Hepatocyte (in vitro differentiated cells): ENCODE data around the gene ZGLP1. TPM values are rescaled to one million over a fixed set of nuclear protein-coding genes. Genes with fewer than 3 reads are reported as not detected.
A peak's percentile ranks its signal among the peaks of the same experiment; 100 is the strongest.

Experiments
- DNase-seq: peaks from one replicate; pipeline ENCODE4 v3.0.0-alpha.2; 2016; ENCODE audit warnings: low spot score
- H2AFZ ChIP-seq: fragments of 200-600 bp; sonication (generic); 2 replicates; pipeline ENCODE4 v1.6.0; 2016; ENCODE audit warnings: antibody characterized with exemption, mild to moderate bottlenecking
- H3K27ac ChIP-seq: fragments of 200-600 bp; sonication (generic); 2 replicates; pipeline ENCODE4 v1.5.1; 2016; ENCODE audit warnings: mild to moderate bottlenecking
- H3K27me3 ChIP-seq: fragments of 200-600 bp; sonication (generic); 2 replicates; pipeline ENCODE4 v1.6.1; 2016
- H3K36me3 ChIP-seq: fragments of 200-600 bp; sonication (generic); replicated peaks from 2 replicates; pipeline ENCODE4 v1.5.1; 2016; ENCODE audit warnings: low read depth; ENCODE audit not compliant: insufficient read depth
- H3K4me1 ChIP-seq: fragments of 200-600 bp; sonication (generic); 2 replicates; pipeline ENCODE4 v1.5.1; 2016; ENCODE audit warnings: mild to moderate bottlenecking, moderate library complexity; ENCODE audit not compliant: insufficient read depth
- H3K4me2 ChIP-seq: fragments of 200-600 bp; sonication (generic); 2 replicates; pipeline ENCODE4 v1.6.0; 2016
- H3K4me3 ChIP-seq: fragments of 200-600 bp; sonication (generic); 2 replicates; pipeline ENCODE4 v1.5.1; 2016; ENCODE audit warnings: mild to moderate bottlenecking
- H3K79me2 ChIP-seq: fragments of 200-600 bp; sonication (generic); 2 replicates; pipeline ENCODE4 v1.6.0; 2017; ENCODE audit warnings: mild to moderate bottlenecking
- H3K9me2 ChIP-seq: fragments of 200-600 bp; sonication (generic); replicated peaks from 2 replicates; pipeline ENCODE4 v1.6.0; 2017; ENCODE audit warnings: mild to moderate bottlenecking; ENCODE audit not compliant: insufficient read depth
- H3K9me3 ChIP-seq: fragments of 200-600 bp; sonication (generic); 2 replicates; pipeline ENCODE4 v1.5.1; 2016; ENCODE audit warnings: low read depth, mild to moderate bottlenecking
- H4K20me1 ChIP-seq: fragments of 200-600 bp; sonication (generic); 2 replicates; pipeline ENCODE4 v1.6.0; 2016; ENCODE audit warnings: mild to moderate bottlenecking; ENCODE audit not compliant: insufficient read depth, poor library complexity, severe bottlenecking
- CTCF ChIP-seq: fragments of 200-600 bp; sonication (generic); IDR thresholded peaks from 2 replicates; pipeline ENCODE4 v1.5.1; 2016; ENCODE audit warnings: antibody characterized with exemption, mild to moderate bottlenecking; ENCODE audit not compliant: poor library complexity
- EZH2 ChIP-seq: fragments of 200-600 bp; sonication (generic); IDR thresholded peaks from 2 replicates; pipeline ENCODE4 v1.6.1; 2016; ENCODE audit warnings: antibody characterized with exemption, mild to moderate bottlenecking, borderline replicate concordance
- EZH2phosphoT487 ChIP-seq: fragments of 200-600 bp; sonication (generic); IDR thresholded peaks from one replicate; pipeline ENCODE4 v1.6.1; 2018; ENCODE audit warnings: antibody characterized with exemption, mild to moderate bottlenecking, low read depth, moderate library complexity; ENCODE audit not compliant: unreplicated experiment, severe bottlenecking
- WGBS: methylation state at CpG from one replicate; pipeline ENCODE4 v1.1.6; 2016; ENCODE audit warnings: low lambda C conversion rate; ENCODE audit errors: missing lambda C conversion rate; 5-methylcytosine and 5-hydroxymethylcytosine counted together
- polyA plus RNA-seq: library from polyadenylated mRNA; unstranded; fragments of >200 nt; fragmentation: Nextera tagmentation; extraction: Ambion mirVana; gene quantifications from 2 replicates; pipeline ENCODE4 v1.2.1, GENCODE V29; 2016
- total RNA-seq: library from RNA; depleted of rRNA; stranded (reverse); fragments of >200 nt; gene quantifications from 2 replicates; pipeline ENCODE4 v1.2.3, GENCODE V29; 2014

The ZGLP1 gene
- total and polyA plus RNA-seq, 2 experiments from 2014 or later, result 2.6 to 10.3 TPM

DNA sequence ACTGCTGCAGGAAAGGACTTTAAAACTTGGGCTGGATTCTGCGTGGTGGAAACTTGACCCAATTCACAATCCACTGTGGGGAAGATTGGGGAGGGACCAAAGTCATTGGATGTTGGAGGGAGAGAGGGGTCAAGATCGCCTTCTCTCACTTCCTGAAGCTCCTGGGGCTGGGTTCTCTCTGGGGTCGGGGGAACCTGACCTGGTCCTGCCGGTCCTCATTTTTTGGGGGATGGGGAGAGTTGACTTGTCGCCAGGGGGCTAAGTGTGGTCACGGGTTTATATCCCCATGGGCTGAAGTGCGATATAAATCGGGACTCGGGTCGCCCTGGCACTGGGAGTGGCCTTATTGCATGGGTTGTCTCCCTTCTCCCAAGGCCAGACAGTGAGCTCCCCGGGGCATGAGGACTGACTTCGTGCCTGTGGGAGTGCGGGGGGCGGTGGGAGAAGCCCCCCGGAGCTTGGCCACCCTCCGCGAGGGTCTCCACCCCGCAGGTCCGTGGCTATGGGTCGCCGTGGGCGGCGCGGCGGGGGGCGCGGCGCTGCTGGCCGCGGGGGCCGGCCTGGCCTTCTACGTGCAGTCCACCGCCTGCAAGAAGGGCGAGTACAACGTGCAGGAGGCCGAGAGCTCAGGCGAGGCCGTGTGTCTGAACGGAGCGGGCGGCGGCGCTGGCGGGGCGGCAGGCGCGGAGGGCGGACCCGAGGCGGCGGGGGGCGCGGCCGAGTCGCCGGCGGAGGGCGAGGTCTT is 13.6 kb downstream of the ZGLP1 start:
- Histone ChIP-seq H3K79me2 (no peaks in the 10 kb centered on the region), H3K4me2 (peak overlapping the region; percentile 73), H4K20me1 (no peaks in the 10 kb centered on the region), H3K9me2 (no peaks in the 10 kb centered on the region), H3K36me3 (no peaks in the 10 kb centered on the region), H2AFZ (no peak overlapping the region), H3K9me3 (no peaks in the 10 kb centered on the region), H3K27me3 (peaks cover 59% of the 10 kb centered on the region), H3K4me1 (peaks cover 18% of the 10 kb centered on the region), H3K27ac (no peak overlapping the region), H3K4me3 (no peak overlapping the region)
- no peak for DNase-seq
- TF ChIP-seq CTCF (no peak), EZH2 (peak; percentile 77), EZH2phosphoT487 (no peak)
- WGBS, result 5% methylated on average over 43 of the region's 58 CpGs

DNA sequence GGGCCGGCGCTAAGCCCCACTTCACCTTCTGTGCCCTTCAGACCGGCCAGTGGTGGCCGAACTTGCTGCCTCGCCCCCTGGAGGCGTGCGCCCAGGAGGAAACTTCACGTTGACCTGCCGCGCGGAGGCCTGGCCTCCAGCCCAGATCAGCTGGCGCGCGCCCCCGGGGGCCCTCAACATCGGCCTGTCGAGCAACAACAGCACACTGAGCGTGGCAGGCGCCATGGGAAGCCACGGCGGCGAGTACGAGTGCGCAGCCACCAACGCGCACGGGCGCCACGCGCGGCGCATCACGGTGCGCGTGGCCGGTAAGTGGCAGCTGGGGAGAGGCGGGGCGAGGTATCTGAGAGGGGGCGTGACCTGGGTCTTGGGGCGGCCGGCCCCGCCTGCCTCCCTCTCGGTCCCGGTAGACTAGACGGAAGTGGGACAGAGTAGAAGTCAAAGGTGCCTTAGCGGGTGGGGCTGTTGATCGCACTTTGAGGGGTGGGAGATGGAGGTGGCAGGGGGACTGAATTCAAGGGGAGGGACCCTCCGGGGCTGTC is 14.2 kb downstream of the ZGLP1 start:
- Histone ChIP-seq H3K4me1 (peaks cover 23% of the 10 kb centered on the region), H3K36me3 (no peaks in the 10 kb centered on the region), H3K9me3 (no peaks in the 10 kb centered on the region), H3K4me2 (peak overlapping the region; percentile 73), H3K27ac (no peak overlapping the region), H2AFZ (no peak overlapping the region), H3K9me2 (no peaks in the 10 kb centered on the region), H3K4me3 (no peak overlapping the region), H4K20me1 (no peaks in the 10 kb centered on the region), H3K79me2 (no peaks in the 10 kb centered on the region), H3K27me3 (peaks cover 66% of the 10 kb centered on the region)
- TF ChIP-seq EZH2 (peak; percentile 96), CTCF (peak; percentile 8), EZH2phosphoT487 (peak; percentile 55)
- WGBS, result 8% methylated on average over 47 of the region's 48 CpGs
- DNase-seq, result no peak

- TF ChIP-seq EZH2phosphoT487, result no peak
- no peak for TF ChIP-seq EZH2
- no peak for TF ChIP-seq CTCF
Measured at GRCh38 chr19:10294368-10294697, 15.3 kb downstream of the ZGLP1 start.

More at GRCh38 chr19:10294368-10294697, 15.3 kb downstream of the ZGLP1 start:
- DNase-seq, result no peak
- no peaks in the 10 kb centered on the region for H4K20me1 ChIP-seq
- no peaks in the 10 kb centered on the region for H3K9me2 ChIP-seq
- no peak overlapping the region for H3K27ac ChIP-seq
- no peaks in the 10 kb centered on the region for H3K79me2 ChIP-seq
- no peaks in the 10 kb centered on the region for H3K9me3 ChIP-seq
- H3K36me3 ChIP-seq, result no peaks in the 10 kb centered on the region
- peaks cover 76% of the 10 kb centered on the region for H3K27me3 ChIP-seq
- H2AFZ ChIP-seq, result no peak overlapping the region
- H3K4me3 ChIP-seq, result no peak overlapping the region
- H3K4me2 ChIP-seq, result no peak overlapping the region
- WGBS, result 26% methylated on average over 25 of the region's 25 CpGs
- peaks cover 33% of the 10 kb centered on the region for H3K4me1 ChIP-seq
